Spleen (tissue), 11 donors: Measurements from ENCODE around the gene MVK. TPM values are rescaled to one million over a fixed set of nuclear protein-coding genes. Genes with fewer than 3 reads are reported as not detected.

ENCODE experiments used
- DNase-seq: peaks from one replicate; pipeline ENCODE4 v3.0.0-alpha.2; 2020
- H3K27ac ChIP-seq, 8 donors: fragments of 200-600 bp; sonication (generic) in 7 of 8; 1 replicate in 4 of 8; 2 replicates in 4 of 8; pipeline versions ENCODE4 v1.5.0 to v1.8.0; 2016 to 2021; ENCODE audit warnings: inconsistent platforms in 4 of 8, mild to moderate bottlenecking in 4 of 8, moderate library complexity in 1 of 8
- H3K27me3 ChIP-seq, 7 donors: fragments of 200-600 bp; sonication (generic) in 6 of 7; replicated peaks in 1 of 7; 1 replicate in 4 of 7; 2 replicates in 3 of 7; pipeline versions ENCODE4 v1.5.0 to v1.8.0; 2016 to 2021; ENCODE audit warnings: inconsistent platforms in 3 of 7, mild to moderate bottlenecking in 1 of 7
- H3K36me3 ChIP-seq, 6 donors: fragments of 200-600 bp; sonication (generic) in 5 of 6; 1 replicate in 4 of 6; 2 replicates in 2 of 6; pipeline versions ENCODE4 v1.5.0 to v1.8.0; 2016 to 2021; ENCODE audit warnings: inconsistent platforms in 2 of 6
- H3K4me1 ChIP-seq, 6 donors: fragments of 200-600 bp; sonication (generic) in 5 of 6; 1 replicate in 3 of 6; 2 replicates in 3 of 6; pipeline versions ENCODE4 v1.5.0 to v1.8.0; 2016 to 2021; ENCODE audit warnings: inconsistent platforms in 3 of 6
- H3K4me3 ChIP-seq, 8 donors: fragments of 200-600 bp; sonication (generic) in 7 of 8; 1 replicate in 4 of 8; 2 replicates in 4 of 8; pipeline versions ENCODE4 v1.5.0 to v1.8.0; 2016 to 2021; ENCODE audit warnings: inconsistent platforms in 4 of 8, mild to moderate bottlenecking in 4 of 8, moderate library complexity in 2 of 8
- H3K9me3 ChIP-seq, 8 donors: fragments of 200-600 bp; sonication (generic) in 7 of 8; 1 replicate in 4 of 8; 2 replicates in 4 of 8; pipeline versions ENCODE4 v1.5.0 to v1.8.0; 2016 to 2021; ENCODE audit warnings: inconsistent platforms in 4 of 8
- POLR2A ChIP-seq, 3 donors: fragments of 450-650 bp; IDR thresholded peaks; one replicate each; pipeline ENCODE4 v1.5.1; 2017; ENCODE audit warnings: antibody characterized with exemption in 3 of 3, mild to moderate bottlenecking in 1 of 3
- POLR2AphosphoS5 ChIP-seq, 3 donors: sonication (generic); formaldehyde crosslinking; IDR thresholded peaks; one replicate each; pipeline ENCODE4 v1.5.1; 2017; ENCODE audit warnings: antibody characterized with exemption in 3 of 3
- WGBS, 5 donors: extraction: QIAGEN DNeasy Blood & Tissue Kit in 3 of 5; methylation state at CpG; one replicate each; pipeline versions ENCODE4 v1.1.5 to v1.1.7; 2013 to 2018; 5-methylcytosine and 5-hydroxymethylcytosine counted together
- intact Hi-C: fragments of 100-400 bp; cut with DNase I; formaldehyde crosslinking; loops from one replicate; pipeline ENCODE4 v1.15.0; 2023; ENCODE audit warnings: low total_unique reads
- polyA plus RNA-seq, 3 donors: library from polyadenylated mRNA; stranded (reverse); fragments of 200-250 nt; gene quantifications; one replicate each; pipeline ENCODE4 v1.2.1, GENCODE V29; 2013
- total RNA-seq, 7 donors: library from RNA; depleted of rRNA in 3 of 7; stranded (reverse); fragments of >200 nt in 3 of 7; fragmentation: NEBNext Ultra II Directional in 4 of 7; extraction: Animal tissue kit (Norgen Biotek cat#: 25700) in 4 of 7; gene quantifications; one replicate each; pipeline versions ENCODE4 v1.1.0 to v1.2.1, GENCODE V29; 2016 to 2021
- TF ChIP-seq, protein P1 (sequence below), 11 experiments: fragments of 200-600 bp in 7 of 11; fragments of 450-650 bp in 4 of 11; sonication (generic) in 4 of 11; IDR thresholded peaks in 8 of 11; conservative IDR thresholded peaks in 3 of 11; 1 replicate in 7 of 11; 2 replicates in 4 of 11; pipeline versions ENCODE4 v1.4.0 to v1.8.0; 2016 to 2021; ENCODE audit warnings: antibody characterized with exemption in 11 of 11, inconsistent platforms in 4 of 11, mild to moderate bottlenecking in 1 of 11
- donor health status: healthy with polysubstance abuse.
- donor health status: DM: no; HTN: no; CAD: no; lungs with moderate emphysema.
- donor health status: DM: no; HTN: no; CAD: no.
- donor health status: Bipolar disorder and iron deficiency.
- donor health status: healthy.
- donor health status: DM: no; HTN: no; CAD: no.
- donor health status: DM: yes; HTN: yes; CAD: no.

The MVK gene
- total and polyA plus RNA-seq, 10 donors, result 6.2 to 16.5 (median 9.4) TPM

DNA sequence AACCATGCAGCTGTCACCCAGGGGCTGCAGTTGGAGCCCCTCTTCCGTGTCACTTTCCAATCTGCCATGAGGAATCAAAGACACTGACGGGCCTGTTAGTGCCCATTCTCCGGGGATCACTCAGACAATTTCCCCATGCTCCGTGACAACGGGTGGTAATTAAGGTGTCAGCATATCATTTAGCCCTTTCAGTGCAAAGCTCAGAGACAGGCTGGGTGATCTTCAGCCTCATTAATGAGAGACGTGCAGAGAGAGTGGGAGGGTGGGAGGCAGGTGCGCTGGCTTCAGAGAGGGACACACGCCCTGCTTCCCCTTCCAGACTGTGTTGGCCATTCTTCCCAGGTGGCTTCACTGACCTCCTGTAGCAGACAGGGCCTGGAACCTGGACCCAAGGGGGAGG lies 58.7 kb downstream of the MVK start:
- H3K27me3 ChIP-seq, result peaks cover 0 to 48% (median 16%) of the 10 kb centered on the region in 7 donors
- no peak overlapping the region for H3K27ac ChIP-seq
- H3K4me1 ChIP-seq, result no peaks in the 10 kb centered on the region
- H3K9me3 ChIP-seq, result no peaks in the 10 kb centered on the region
- WGBS, 5 donors, result 72 to 87% (median 85%) methylated on average over 7 to 8 of the region's 8 CpGs
- no peak overlapping the region for H3K4me3 ChIP-seq
- H3K36me3 ChIP-seq, result no peaks in the 10 kb centered on the region
- intact Hi-C loops, result no loop called here
- no peak for TF ChIP-seq POLR2AphosphoS5 (IDR thresholded peaks at IDR 0.05)
- TF ChIP-seq, protein P1, sequence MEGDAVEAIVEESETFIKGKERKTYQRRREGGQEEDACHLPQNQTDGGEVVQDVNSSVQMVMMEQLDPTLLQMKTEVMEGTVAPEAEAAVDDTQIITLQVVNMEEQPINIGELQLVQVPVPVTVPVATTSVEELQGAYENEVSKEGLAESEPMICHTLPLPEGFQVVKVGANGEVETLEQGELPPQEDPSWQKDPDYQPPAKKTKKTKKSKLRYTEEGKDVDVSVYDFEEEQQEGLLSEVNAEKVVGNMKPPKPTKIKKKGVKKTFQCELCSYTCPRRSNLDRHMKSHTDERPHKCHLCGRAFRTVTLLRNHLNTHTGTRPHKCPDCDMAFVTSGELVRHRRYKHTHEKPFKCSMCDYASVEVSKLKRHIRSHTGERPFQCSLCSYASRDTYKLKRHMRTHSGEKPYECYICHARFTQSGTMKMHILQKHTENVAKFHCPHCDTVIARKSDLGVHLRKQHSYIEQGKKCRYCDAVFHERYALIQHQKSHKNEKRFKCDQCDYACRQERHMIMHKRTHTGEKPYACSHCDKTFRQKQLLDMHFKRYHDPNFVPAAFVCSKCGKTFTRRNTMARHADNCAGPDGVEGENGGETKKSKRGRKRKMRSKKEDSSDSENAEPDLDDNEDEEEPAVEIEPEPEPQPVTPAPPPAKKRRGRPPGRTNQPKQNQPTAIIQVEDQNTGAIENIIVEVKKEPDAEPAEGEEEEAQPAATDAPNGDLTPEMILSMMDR (IDR thresholded peaks at IDR 0.05 in 8 of 11, conservative IDR thresholded peaks at IDR 0.05 in 3 of 11), result no peak
- TF ChIP-seq POLR2A (IDR thresholded peaks at IDR 0.05), result no peak
- DNase-seq, result no peak

DNA sequence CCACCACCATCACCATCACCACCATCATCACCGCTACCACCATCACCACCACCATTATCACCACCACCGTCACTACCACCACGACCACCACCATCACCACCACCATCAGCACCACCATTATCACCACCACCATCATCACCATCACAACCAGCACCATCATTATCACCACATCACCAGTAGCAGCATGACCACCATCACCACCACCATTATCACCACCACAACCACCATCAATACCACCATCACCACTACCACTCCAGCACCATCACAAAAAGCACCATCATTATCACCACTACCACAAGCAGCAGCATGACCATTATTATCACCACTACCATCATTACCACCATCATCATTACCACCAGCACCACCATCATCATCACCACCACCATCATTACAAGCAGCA lies 62.1 kb downstream of the MVK start:
- 91 to 96% (median 95%) methylated on average over 3 of the region's 3 CpGs for WGBS, 5 donors
- TF ChIP-seq POLR2AphosphoS5 (IDR thresholded peaks at IDR 0.05) (no peak), POLR2A (IDR thresholded peaks at IDR 0.05) (no peak)
- TF ChIP-seq, protein P1 (IDR thresholded peaks at IDR 0.05 in 8 of 11, conservative IDR thresholded peaks at IDR 0.05 in 3 of 11), result no peak

DNA sequence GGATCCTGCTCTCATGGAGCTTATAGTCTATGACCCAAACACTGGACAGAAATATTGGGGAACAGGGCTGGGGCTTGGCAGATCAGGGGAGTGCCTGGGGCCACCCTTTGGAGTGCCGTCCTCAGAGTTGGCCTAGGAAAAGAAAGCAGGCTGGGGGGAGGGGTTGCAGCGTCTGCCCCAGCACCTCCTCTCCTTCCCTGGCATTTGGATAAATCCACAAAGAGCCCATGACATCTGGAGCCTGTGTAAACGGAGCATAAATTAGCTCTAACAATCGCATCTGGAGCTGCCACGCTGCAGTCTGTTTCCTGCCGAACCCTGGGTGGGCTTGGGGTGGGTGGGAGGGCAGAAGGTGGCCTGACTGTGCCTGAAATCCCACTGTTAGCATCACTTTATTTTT lies 63.8 kb downstream of the MVK start:
- intact Hi-C loops, result no loop called here
- no peak overlapping the region for H3K27ac ChIP-seq

More for the DNA sequence above, 62.1 kb downstream of the MVK start:
- intact Hi-C loops, result no loop called here
- no peaks in the 10 kb centered on the region for H3K4me1 ChIP-seq
- DNase-seq, result no peak
- no peak overlapping the region for H3K4me3 ChIP-seq
- H3K27ac ChIP-seq, result no peak overlapping the region
- peaks cover 0 to 21% (median 9%) of the 10 kb centered on the region in 7 donors for H3K27me3 ChIP-seq
- H3K9me3 ChIP-seq, result no peaks in the 10 kb centered on the region
- no peaks in the 10 kb centered on the region for H3K36me3 ChIP-seq

DNA sequence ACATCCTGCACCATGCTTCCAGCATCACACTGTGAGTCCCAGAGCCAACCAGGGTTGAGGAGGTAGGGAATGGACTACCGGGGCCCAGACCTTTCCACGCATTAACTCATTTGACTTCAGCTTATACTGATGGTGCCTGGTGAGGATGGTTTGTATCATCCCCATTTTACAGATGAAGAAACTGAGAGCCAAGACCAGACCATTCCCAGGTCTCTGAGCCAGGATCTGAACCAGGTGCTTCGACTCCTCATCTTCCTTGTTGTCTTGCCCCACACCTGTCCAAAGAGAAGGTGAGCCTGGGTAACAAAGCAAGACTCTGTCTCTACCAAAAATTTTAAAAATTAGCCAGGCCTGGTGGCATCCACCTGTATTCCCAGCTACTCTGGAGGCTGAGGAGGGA lies 64.4 kb downstream of the MVK start:
- 75 to 85% (median 82%) methylated on average over 3 of the region's 3 CpGs for WGBS, 5 donors
- intact Hi-C loops, result no loop called here

More for the DNA sequence above, 63.8 kb downstream of the MVK start:
- Histone ChIP-seq H3K9me3 (no peaks in the 10 kb centered on the region), H3K4me1 (no peaks in the 10 kb centered on the region), H3K27me3 (peaks cover 0 to 4% (median 0%) of the 10 kb centered on the region in 7 donors), H3K4me3 (no peak overlapping the region), H3K36me3 (no peaks in the 10 kb centered on the region)
- 3 to 18% (median 7%) methylated on average over 6 of the region's 6 CpGs for WGBS, 5 donors
- TF ChIP-seq, protein P1 (IDR thresholded peaks at IDR 0.05 in 8 of 11, conservative IDR thresholded peaks at IDR 0.05 in 3 of 11), result no peak
- TF ChIP-seq POLR2AphosphoS5 (IDR thresholded peaks at IDR 0.05) (no peak), POLR2A (IDR thresholded peaks at IDR 0.05) (no peak)
- DNase-seq, result no peak

More for the DNA sequence above, 64.4 kb downstream of the MVK start:
- TF ChIP-seq POLR2AphosphoS5 (IDR thresholded peaks at IDR 0.05) (no peak), POLR2A (IDR thresholded peaks at IDR 0.05) (no peak)
- TF ChIP-seq, protein P1 (IDR thresholded peaks at IDR 0.05 in 8 of 11, conservative IDR thresholded peaks at IDR 0.05 in 3 of 11), result no peak
- H3K27me3 ChIP-seq, result no peaks in the 10 kb centered on the region
- no peaks in the 10 kb centered on the region for H3K4me1 ChIP-seq
- no peak for DNase-seq
- H3K4me3 ChIP-seq, result no peak overlapping the region
- H3K9me3 ChIP-seq, result no peaks in the 10 kb centered on the region
- no peaks in the 10 kb centered on the region for H3K36me3 ChIP-seq
- H3K27ac ChIP-seq, result no peak overlapping the region
